GM23338 (cell line): ENCODE data around the gene VARS2. TPM values are rescaled to one million over a fixed set of nuclear protein-coding genes. Genes with fewer than 3 reads are reported as not detected.

Experiments
- ATAC-seq: fragments of 200-7000 bp; cut with Tn5 transposase; 3 replicates; pipeline ENCODE4 v1.9.1; 2020
- DNase-seq: peaks from one replicate; pipeline ENCODE4 v3.0.0-alpha.2; 2015; ENCODE audit warnings: low spot score
- H2AFZ ChIP-seq: fragments of 200-600 bp; sonication (generic); 2 replicates; pipeline ENCODE4 v1.8.0; 2016; ENCODE audit warnings: antibody characterized with exemption, mild to moderate bottlenecking, moderate library complexity
- H3F3A ChIP-seq: fragments of 200-600 bp; sonication (generic); replicated peaks from 2 replicates; pipeline ENCODE4 v1.8.0; 2017; ENCODE audit warnings: antibody characterized with exemption, mixed run types, low read depth
- H3K27ac ChIP-seq: fragments of 200-600 bp; sonication (generic); 2 replicates; pipeline ENCODE4 v1.6.1; 2016; ENCODE audit warnings: low read depth
- H3K27me3 ChIP-seq: fragments of 200-600 bp; sonication (generic); 2 replicates; pipeline ENCODE4 v1.8.0; 2016; ENCODE audit warnings: mild to moderate bottlenecking, mixed run types, moderate library complexity; ENCODE audit not compliant: insufficient read depth
- H3K36me3 ChIP-seq: fragments of 200-600 bp; sonication (generic); 2 replicates; pipeline ENCODE4 v1.8.0; 2016; ENCODE audit warnings: mild to moderate bottlenecking; ENCODE audit not compliant: insufficient read depth
- H3K4me1 ChIP-seq: fragments of 200-600 bp; sonication (generic); 2 replicates; pipeline ENCODE4 v1.8.0; 2016; ENCODE audit warnings: mild to moderate bottlenecking, moderate library complexity; ENCODE audit not compliant: insufficient read depth
- H3K4me2 ChIP-seq: fragments of 200-600 bp; sonication (generic); 2 replicates; pipeline ENCODE4 v1.7.1; 2017; ENCODE audit warnings: mixed run types
- H3K4me3 ChIP-seq: fragments of 200-600 bp; sonication (generic); 2 replicates; pipeline ENCODE4 v1.6.1; 2016; ENCODE audit warnings: mixed run types
- H3K79me2 ChIP-seq: fragments of 200-600 bp; sonication (generic); replicated peaks from 2 replicates; pipeline ENCODE4 v1.8.0; 2017; ENCODE audit warnings: mild to moderate bottlenecking; ENCODE audit not compliant: insufficient read depth
- H3K9me2 ChIP-seq: fragments of 200-600 bp; sonication (generic); 2 replicates; pipeline ENCODE4 v1.8.0; 2017; ENCODE audit not compliant: insufficient read depth
- H4K20me1 ChIP-seq: fragments of 200-600 bp; sonication (generic); replicated peaks from 2 replicates; pipeline ENCODE4 v1.8.0; 2017; ENCODE audit warnings: mild to moderate bottlenecking; ENCODE audit not compliant: insufficient read depth
- H3K27ac Mint-ChIP-seq: 2 replicates; pipeline ENCODE4 v1.8.0; 2020; ENCODE audit warnings: inconsistent platforms, mild to moderate bottlenecking, moderate library complexity, mixed read lengths
- H3K27me3 Mint-ChIP-seq: 3 replicates; pipeline ENCODE4 v1.8.0; 2022; ENCODE audit warnings: low read depth, mild to moderate bottlenecking, moderate library complexity, mixed read lengths, inconsistent platforms; ENCODE audit not compliant: insufficient read depth, poor library complexity
- H3K36me3 Mint-ChIP-seq: 3 replicates; pipeline ENCODE4 v1.8.0; 2021; ENCODE audit warnings: low read depth, mild to moderate bottlenecking, inconsistent platforms, moderate library complexity, mixed read lengths
- H3K4me1 Mint-ChIP-seq: 3 replicates; pipeline ENCODE4 v1.8.0; 2020; ENCODE audit warnings: mild to moderate bottlenecking, inconsistent platforms, mixed read lengths
- H3K4me3 Mint-ChIP-seq: 3 replicates; pipeline ENCODE4 v1.8.0; 2021; ENCODE audit warnings: moderate library complexity, mild to moderate bottlenecking, inconsistent platforms, mixed read lengths
- H3K9me3 Mint-ChIP-seq: 3 replicates; pipeline ENCODE4 v1.8.0; 2020; ENCODE audit warnings: moderate library complexity, mild to moderate bottlenecking, inconsistent platforms, mixed read lengths
- ETS1 ChIP-seq: IDR thresholded peaks from 2 replicates; pipeline ENCODE4 v1.6.1; 2016; ENCODE audit warnings: antibody characterized with exemption
- EZH2 ChIP-seq: fragments of 200-600 bp; sonication (generic); IDR thresholded peaks from one replicate; pipeline ENCODE4 v1.8.0; 2017; ENCODE audit warnings: antibody characterized with exemption, mild to moderate bottlenecking, low read depth; ENCODE audit not compliant: unreplicated experiment
- EZH2phosphoT487 ChIP-seq: fragments of 200-600 bp; sonication (generic); IDR thresholded peaks from one replicate; pipeline ENCODE4 v1.8.1; 2018; ENCODE audit warnings: antibody characterized with exemption; ENCODE audit not compliant: unreplicated experiment
- JUNB ChIP-seq: IDR thresholded peaks from one replicate; pipeline ENCODE4 v1.6.1; 2016; ENCODE audit warnings: antibody characterized with exemption; ENCODE audit not compliant: unreplicated experiment
- NANOG ChIP-seq: IDR thresholded peaks from 2 replicates; pipeline ENCODE4 v1.6.1; 2016; ENCODE audit warnings: antibody characterized with exemption, borderline replicate concordance
- POLR2AphosphoS5 ChIP-seq: IDR thresholded peaks from 2 replicates; pipeline ENCODE4 v1.6.1; 2016; ENCODE audit warnings: antibody characterized with exemption, low read depth
- REST ChIP-seq: IDR thresholded peaks from one replicate; pipeline ENCODE4 v1.6.1; 2018; ENCODE audit warnings: antibody characterized with exemption; ENCODE audit not compliant: unreplicated experiment
- STAT1 ChIP-seq: IDR thresholded peaks from one replicate; pipeline ENCODE4 v1.6.1; 2016; ENCODE audit warnings: antibody characterized with exemption; ENCODE audit not compliant: unreplicated experiment
- ZNF114 ChIP-seq: fragments of 250-450 bp; sonication (Bioruptor Pico); IDR thresholded peaks from 2 replicates; pipeline ENCODE4 v1.5.0; 2020; ENCODE audit warnings: mild to moderate bottlenecking, moderate library complexity
- polyA plus RNA-seq: library from polyadenylated mRNA; unstranded; fragments of >200 nt; fragmentation: Nextera tagmentation; extraction: Ambion mirVana; gene quantifications from 2 replicates; pipeline ENCODE4 v1.2.1, GENCODE V29; 2016
- total RNA-seq: library from RNA; depleted of rRNA; stranded (reverse); fragments of >200 nt; shearing (Covaris generic); gene quantifications from 2 replicates; pipeline ENCODE4 v1.2.3, GENCODE V29; 2014

The VARS2 gene
- total and polyA plus RNA-seq, 2 experiments from 2014 or later, result 13.7 to 36.4 TPM

DNA sequence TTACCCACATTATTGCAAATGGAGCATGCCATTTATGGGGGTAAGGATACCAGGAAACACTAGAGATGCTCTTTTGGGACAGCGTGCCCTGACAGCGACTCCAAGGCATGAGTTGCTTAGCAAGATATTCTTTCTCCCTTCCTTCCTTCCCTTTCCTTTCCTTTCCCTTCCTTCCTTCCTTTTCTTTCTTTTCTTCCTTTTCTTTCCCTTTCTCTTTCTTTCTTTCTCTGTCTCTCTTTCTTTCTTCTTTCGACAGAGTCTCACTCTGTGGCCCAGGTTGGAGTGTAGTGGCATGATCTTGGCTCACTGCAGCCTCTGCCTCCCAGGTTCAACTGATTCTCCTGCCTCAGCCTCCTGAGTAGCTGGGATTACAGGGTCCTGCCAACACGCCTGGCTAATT lies 30.0 kb downstream of the VARS2 start (continued):
- TF ChIP-seq POLR2AphosphoS5 (no peak), NANOG (no peak), ETS1 (no peak), JUNB (no peak), EZH2phosphoT487 (no peak), STAT1 (no peak), REST (no peak)

DNA sequence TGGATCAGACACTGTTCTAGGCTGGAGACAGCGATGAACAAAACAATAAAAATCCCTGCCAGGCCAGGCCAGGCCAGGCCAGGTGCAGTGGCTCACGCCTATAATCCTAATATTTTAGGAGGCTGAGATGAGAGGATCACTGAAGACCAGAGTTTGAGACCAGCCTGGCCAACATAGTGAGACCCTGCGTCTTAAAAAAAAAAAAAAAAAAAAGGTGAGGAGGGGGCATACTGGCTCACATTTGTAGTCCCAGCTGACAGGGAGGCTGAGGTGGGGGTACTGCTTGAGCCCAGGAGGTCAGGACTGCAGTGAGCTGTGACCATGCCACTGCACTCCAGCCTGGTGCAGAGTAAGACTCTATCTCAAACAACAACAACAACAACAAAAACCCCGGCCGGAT lies 31.2 kb downstream of the VARS2 start:
- Histone ChIP-seq H3F3A (no peaks in the 10 kb centered on the region), H3K4me3 (no peak overlapping the region), H3K36me3 (no peaks in the 10 kb centered on the region), H3K79me2 (no peaks in the 10 kb centered on the region), H3K4me2 (no peak overlapping the region), H3K4me1 (peaks cover 11% of the 10 kb centered on the region), H4K20me1 (no peaks in the 10 kb centered on the region), H3K27me3 (no peaks in the 10 kb centered on the region), H3K9me2 (peaks cover 14% of the 10 kb centered on the region; the same call in 1 of the 2 replicates), H2AFZ (no peak overlapping the region), H3K27ac (no peak overlapping the region)
- TF ChIP-seq ZNF114 (CRISPR knock-in tag) (no peak), EZH2 (no peak), ETS1 (no peak), NANOG (no peak)
- H3K27ac Mint-ChIP-seq, result no peak overlapping the region
- H3K27me3 Mint-ChIP-seq, result peaks cover 12% of the 10 kb centered on the region
- H3K4me1 Mint-ChIP-seq, result peaks cover 24% of the 10 kb centered on the region
- H3K4me3 Mint-ChIP-seq, result no peak overlapping the region
- DNase-seq (no peak), ATAC-seq (no peak)
- H3K9me3 Mint-ChIP-seq, result peaks cover 5% of the 10 kb centered on the region; the same call in 2 of the 3 replicates
- H3K36me3 Mint-ChIP-seq, result no peaks in the 10 kb centered on the region
